ENCODE results near the gene TOMM6. TPM values are rescaled to one million over a fixed set of nuclear protein-coding genes. Genes with fewer than 3 reads are reported as not detected.

TOMM6 gene
- total RNA-seq, 2 donors from 2014 or later, result 109 to 200 TPM

DNA sequence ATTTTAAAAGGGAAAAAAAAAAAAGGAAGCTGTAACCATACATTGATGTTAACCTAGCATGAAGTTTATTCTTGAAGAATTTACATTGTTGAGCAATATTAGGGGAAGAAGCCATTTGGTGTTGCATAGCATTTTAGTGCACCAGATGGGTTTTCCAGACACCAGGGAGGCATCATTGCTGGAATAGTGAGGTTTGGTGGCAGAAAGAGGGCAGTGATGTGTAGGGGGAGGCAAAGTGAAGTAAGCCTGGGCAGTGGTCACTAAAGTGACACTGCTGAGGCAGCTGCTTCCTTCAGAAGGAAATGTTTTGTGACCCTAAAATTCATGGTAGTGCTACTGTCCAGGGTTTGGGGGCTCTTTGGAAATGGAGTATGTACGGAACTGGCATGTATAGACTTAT is 2.6 kb downstream of the TOMM6 start:
- Histone ChIP-seq H3K36me3 (peaks cover 6% of the 10 kb centered on the region), H3K27me3 (no peaks in the 10 kb centered on the region), H3K4me3 (no peak overlapping the region), H3K27ac (no peak overlapping the region), H3K4me1 (peaks cover 8% of the 10 kb centered on the region), H3K9ac (ENCODE audit: low read depth in 2 of 2, low read length in 2 of 2) (no peak overlapping the region), H3K9me3 (no peaks in the 10 kb centered on the region)
- no peak for TF ChIP-seq CTCF (IDR thresholded peaks at IDR 0.05)
- DNase-seq, result no peak
- intact Hi-C loops (cut with DNase I), result no loop called here

GRCh38 chr6:41791305-41791704 is 3.8 kb downstream of the TOMM6 start:
- H3K9me3 ChIP-seq, result no peaks in the 10 kb centered on the region
- no peak for TF ChIP-seq CTCF (IDR thresholded peaks at IDR 0.05)
- H3K36me3 ChIP-seq, result peaks cover 6% of the 10 kb centered on the region
- H3K27ac ChIP-seq, result no peak overlapping the region
- no peak overlapping the region for H3K9ac ChIP-seq (ENCODE audit: low read depth in 2 of 2, low read length in 2 of 2)
- no peaks in the 10 kb centered on the region for H3K4me1 ChIP-seq
- no peak overlapping the region for H3K4me3 ChIP-seq
- intact Hi-C loops (cut with DNase I), result no loop called here
- no peaks in the 10 kb centered on the region for H3K27me3 ChIP-seq
- no peak for DNase-seq

DNA sequence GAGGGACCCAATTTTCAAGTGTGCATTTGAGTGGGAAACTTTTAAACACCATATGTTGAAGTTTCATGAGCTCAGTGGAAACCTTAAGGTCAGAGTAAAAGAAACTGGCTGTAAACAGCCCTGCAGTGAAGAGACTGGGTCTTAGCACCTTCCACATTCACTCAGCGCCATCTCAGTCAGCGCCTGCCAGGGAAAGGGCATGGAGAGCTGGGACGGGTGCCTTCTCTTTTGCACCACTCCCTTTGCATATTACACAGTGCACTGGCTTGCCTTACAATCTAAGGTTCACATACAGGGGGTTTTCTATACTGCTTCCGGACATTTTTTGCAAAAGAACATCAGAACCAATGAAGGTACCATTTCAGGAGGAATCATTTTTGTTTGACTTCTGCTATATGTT is 4.5 kb downstream of the TOMM6 start:
- Histone ChIP-seq H3K4me1 (no peaks in the 10 kb centered on the region), H3K9me3 (no peaks in the 10 kb centered on the region), H3K27me3 (no peaks in the 10 kb centered on the region), H3K9ac (ENCODE audit: low read depth in 2 of 2, low read length in 2 of 2) (no peak overlapping the region), H3K36me3 (peaks cover 6% of the 10 kb centered on the region), H3K4me3 (no peak overlapping the region), H3K27ac (no peak overlapping the region)
- no peak for TF ChIP-seq CTCF (IDR thresholded peaks at IDR 0.05)
- DNase-seq, result no peak
- intact Hi-C loops (cut with DNase I), result no loop called here

- H3K4me1 ChIP-seq, result no peaks in the 10 kb centered on the region
- intact Hi-C loops (cut with DNase I), result no loop called here
Measured at GRCh38 chr6:41796474-41796873, 9.0 kb downstream of the TOMM6 start.

GRCh38 chr6:41798901-41799558 is 11.5 kb downstream of the TOMM6 start:
- Histone ChIP-seq H3K9ac (ENCODE audit: low read depth in 2 of 2, low read length in 2 of 2) (no peak overlapping the region), H3K27ac (no peak overlapping the region), H3K4me1 (no peaks in the 10 kb centered on the region), H3K27me3 (no peaks in the 10 kb centered on the region), H3K4me3 (no peak overlapping the region), H3K36me3 (no peaks in the 10 kb centered on the region), H3K9me3 (no peaks in the 10 kb centered on the region)
- no peak for TF ChIP-seq CTCF (IDR thresholded peaks at IDR 0.05)
- intact Hi-C loops (cut with DNase I), result no loop called here
- DNase-seq, result no peak

More at GRCh38 chr6:41796474-41796873, 9.0 kb downstream of the TOMM6 start:
- Histone ChIP-seq H3K27me3 (no peaks in the 10 kb centered on the region), H3K36me3 (no peaks in the 10 kb centered on the region), H3K4me3 (no peak overlapping the region), H3K9me3 (no peaks in the 10 kb centered on the region), H3K9ac (ENCODE audit: low read depth in 2 of 2, low read length in 2 of 2) (no peak overlapping the region), H3K27ac (no peak overlapping the region)
- no peak for DNase-seq
- no peak for TF ChIP-seq CTCF (IDR thresholded peaks at IDR 0.05)

Data from colonic mucosa (tissue), 4 donors.